ENCODE results near the gene PPM1M. TPM values are rescaled to one million over a fixed set of nuclear protein-coding genes. Genes with fewer than 3 reads are reported as not detected.

The PPM1M gene
- total and polyA plus RNA-seq, 2 donors from 2014 or later = 23.2 to 32.5 TPM

GRCh38 chr3:52243791-52244628 is 1.5 kb upstream of the PPM1M start:
- H3K9me3 ChIP-seq (ENCODE audit: control insufficient read depth in 2 of 3, insufficient read depth in 1 of 3, low read length in 3 of 3) = no peaks in the 10 kb centered on the region
- H3K27me3 ChIP-seq (ENCODE audit: control insufficient read depth, insufficient read depth, low read length) = no peaks in the 10 kb centered on the region
- no peak for FAIRE-seq
- no peaks in the 10 kb centered on the region for H3K36me3 ChIP-seq (ENCODE audit: control insufficient read depth in 2 of 3, insufficient read depth in 3 of 3, low read length in 3 of 3)
- no peak overlapping the region for H3K4me3 ChIP-seq (ENCODE audit: low read length in 3 of 3)
- H3K27ac ChIP-seq (ENCODE audit: low read depth in 2 of 2, low read length in 2 of 2) = no peak overlapping the region
- peaks cover 0 to 13% (median 0%) of the 10 kb centered on the region in 3 donors for H3K4me1 ChIP-seq (ENCODE audit: control insufficient read depth in 2 of 3, insufficient read depth in 2 of 3, low read depth in 1 of 3, low read length in 3 of 3)
- peak in 2 of 5 donors; percentile 36 to 45 for DNase-seq
- intact Hi-C loops (cut with DNase I) = no loop called here
- H3K9ac ChIP-seq (ENCODE audit: low read length in 3 of 3) = no peak overlapping the region
- no peak for TF ChIP-seq CTCF (IDR thresholded peaks at IDR 0.05; ENCODE audit: borderline replicate concordance, extremely low read depth, insufficient read depth)

GRCh38 chr3:52246264-52246620 is 683 bp downstream of the PPM1M start:
- Histone ChIP-seq H3K36me3 (ENCODE audit: control insufficient read depth in 2 of 3, insufficient read depth in 3 of 3, low read length in 3 of 3) (peaks cover 0 to under 1% (median 0%) of the 10 kb centered on the region in 3 donors), H3K4me1 (ENCODE audit: control insufficient read depth in 2 of 3, insufficient read depth in 2 of 3, low read depth in 1 of 3, low read length in 3 of 3) (peaks cover 0 to 8% (median 0%) of the 10 kb centered on the region in 3 donors), H3K27ac (ENCODE audit: low read depth in 2 of 2, low read length in 2 of 2) (peak overlapping the region; percentile 57 to 84), H3K4me3 (ENCODE audit: low read length in 3 of 3) (peak overlapping the region; percentile 30 to 45 (median 30)), H3K27me3 (ENCODE audit: control insufficient read depth, insufficient read depth, low read length) (no peaks in the 10 kb centered on the region), H3K9ac (ENCODE audit: low read length in 3 of 3) (peak overlapping the region in 1 of 3 donors; percentile 55), H3K9me3 (ENCODE audit: control insufficient read depth in 2 of 3, insufficient read depth in 1 of 3, low read length in 3 of 3) (no peaks in the 10 kb centered on the region)
- intact Hi-C loops (cut with DNase I) = no loop called here
- no peak for TF ChIP-seq CTCF (IDR thresholded peaks at IDR 0.05; ENCODE audit: borderline replicate concordance, extremely low read depth, insufficient read depth)
- FAIRE-seq = no peak
- no peak for DNase-seq

GRCh38 chr3:52246728-52247408 is 1.3 kb downstream of the PPM1M start:
- H3K4me1 ChIP-seq (ENCODE audit: control insufficient read depth in 2 of 3, insufficient read depth in 2 of 3, low read depth in 1 of 3, low read length in 3 of 3) = peaks cover 0 to 8% (median 0%) of the 10 kb centered on the region in 3 donors
- H3K27ac ChIP-seq (ENCODE audit: low read depth in 2 of 2, low read length in 2 of 2) = peak overlapping the region in 1 of 2 donors; percentile 57
- peaks cover 0 to 7% (median 0%) of the 10 kb centered on the region in 3 donors for H3K36me3 ChIP-seq (ENCODE audit: control insufficient read depth in 2 of 3, insufficient read depth in 3 of 3, low read length in 3 of 3)
- H3K27me3 ChIP-seq (ENCODE audit: control insufficient read depth, insufficient read depth, low read length) = no peaks in the 10 kb centered on the region
- H3K9me3 ChIP-seq (ENCODE audit: control insufficient read depth in 2 of 3, insufficient read depth in 1 of 3, low read length in 3 of 3) = no peaks in the 10 kb centered on the region
- H3K4me3 ChIP-seq (ENCODE audit: low read length in 3 of 3) = peak overlapping the region in 1 of 3 donors; percentile 45
- DNase-seq (peak in 1 of 5 donors; percentile 42), FAIRE-seq (no peak)
- no peak overlapping the region for H3K9ac ChIP-seq (ENCODE audit: low read length in 3 of 3)
- intact Hi-C loops (cut with DNase I) = no loop called here
- TF ChIP-seq CTCF (IDR thresholded peaks at IDR 0.05; ENCODE audit: borderline replicate concordance, extremely low read depth, insufficient read depth) = no peak
